OCI-LY7 (cell line): ENCODE measurements around the gene EFCAB11.

ENCODE experiments used
- EZH2phosphoT487 ChIP-seq: fragments of 200-600 bp; sonication (generic); IDR thresholded peaks from 2 replicates; pipeline ENCODE4 v1.6.1; 2018; ENCODE audit warnings: low read depth, borderline replicate concordance, mild to moderate bottlenecking, mixed run types, antibody characterized with exemption, low read length, moderate library complexity, mixed read lengths
- TF ChIP-seq, protein P1 (sequence below): fragments of 200-600 bp; sonication (generic); conservative IDR thresholded peaks from 2 replicates; pipeline ENCODE4 v1.5.1; 2014; ENCODE audit warnings: mild to moderate bottlenecking, antibody characterized with exemption, low read length, moderate library complexity, mixed read lengths

DNA sequence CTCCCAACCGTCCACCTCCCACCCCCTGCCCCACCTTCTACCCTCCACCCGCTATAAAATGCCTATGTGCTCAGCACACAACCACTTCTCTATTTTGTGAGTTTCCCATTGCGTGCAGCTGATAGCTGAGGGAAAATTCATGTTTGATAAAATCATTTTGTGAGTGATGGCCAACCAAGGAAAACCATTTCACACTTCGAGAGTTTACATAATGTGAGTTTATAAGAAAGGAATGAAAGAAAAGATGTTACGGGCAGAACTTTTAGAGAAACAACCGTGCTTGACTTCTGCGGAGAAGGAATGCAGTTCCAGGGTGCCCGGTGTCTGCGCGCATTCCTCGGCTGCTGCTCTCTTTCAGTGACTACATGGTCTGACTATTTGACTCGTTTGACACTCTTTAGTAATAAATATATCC, 140.9 kb downstream of the EFCAB11 start:
- TF ChIP-seq, protein P1, sequence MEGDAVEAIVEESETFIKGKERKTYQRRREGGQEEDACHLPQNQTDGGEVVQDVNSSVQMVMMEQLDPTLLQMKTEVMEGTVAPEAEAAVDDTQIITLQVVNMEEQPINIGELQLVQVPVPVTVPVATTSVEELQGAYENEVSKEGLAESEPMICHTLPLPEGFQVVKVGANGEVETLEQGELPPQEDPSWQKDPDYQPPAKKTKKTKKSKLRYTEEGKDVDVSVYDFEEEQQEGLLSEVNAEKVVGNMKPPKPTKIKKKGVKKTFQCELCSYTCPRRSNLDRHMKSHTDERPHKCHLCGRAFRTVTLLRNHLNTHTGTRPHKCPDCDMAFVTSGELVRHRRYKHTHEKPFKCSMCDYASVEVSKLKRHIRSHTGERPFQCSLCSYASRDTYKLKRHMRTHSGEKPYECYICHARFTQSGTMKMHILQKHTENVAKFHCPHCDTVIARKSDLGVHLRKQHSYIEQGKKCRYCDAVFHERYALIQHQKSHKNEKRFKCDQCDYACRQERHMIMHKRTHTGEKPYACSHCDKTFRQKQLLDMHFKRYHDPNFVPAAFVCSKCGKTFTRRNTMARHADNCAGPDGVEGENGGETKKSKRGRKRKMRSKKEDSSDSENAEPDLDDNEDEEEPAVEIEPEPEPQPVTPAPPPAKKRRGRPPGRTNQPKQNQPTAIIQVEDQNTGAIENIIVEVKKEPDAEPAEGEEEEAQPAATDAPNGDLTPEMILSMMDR, result no peak
- TF ChIP-seq EZH2phosphoT487, result no peak
